NB4 (cell line): ENCODE results near the gene BUB1.
"Not testable (repeated sequence)": the region's sequence is repeated elsewhere in the genome, so short reads cannot be mapped to it uniquely, and the experiment has no call there.

ENCODE experiments used
- CTCF ChIP-seq: IDR thresholded peaks from one replicate; pipeline ENCODE4 v1.5.1; 2012; ENCODE audit warnings: low read depth, low read length
- POLR2A ChIP-seq: IDR thresholded peaks from 2 replicates; pipeline ENCODE4 v1.6.1; 2011; ENCODE audit warnings: mild to moderate bottlenecking; ENCODE audit not compliant: insufficient read length; ENCODE audit errors: extremely low read depth

DNA sequence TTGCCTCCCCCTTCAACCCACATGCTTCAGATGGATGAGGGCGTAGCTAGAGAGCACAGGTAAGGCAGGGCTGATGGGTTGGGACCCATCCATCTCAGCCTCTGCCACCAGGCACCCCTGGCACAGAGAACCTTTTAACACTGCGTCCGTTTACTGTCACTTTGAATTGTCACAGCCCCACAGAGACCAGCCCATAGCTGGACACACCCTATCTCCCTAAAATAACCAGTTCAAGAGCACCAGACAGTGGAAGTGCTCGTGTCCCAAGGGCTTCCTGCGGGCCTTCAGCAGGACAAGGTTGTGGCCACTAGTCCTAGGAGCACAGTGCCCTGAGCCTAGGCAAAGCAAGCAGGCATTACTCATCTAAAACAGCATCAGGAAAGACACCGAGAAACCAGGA lies 20.4 kb upstream of the BUB1 start:
- TF ChIP-seq CTCF, POLR2A: not testable (repeated sequence)
